HEK293 (cell line): ENCODE data around the gene KLHL15.

Experiments
- ZEB2 ChIP-seq: fragments of 450-650 bp; formaldehyde crosslinking; IDR thresholded peaks from 2 replicates; pipeline ENCODE4 v1.5.1; 2016; ENCODE audit warnings: missing biosample characterization, missing genetic modification characterization
- ZNF214 ChIP-seq: fragments of 450-650 bp; formaldehyde crosslinking; IDR thresholded peaks from 2 replicates; pipeline ENCODE4 v1.5.1; 2017; ENCODE audit warnings: missing biosample characterization, mild to moderate bottlenecking, missing genetic modification characterization, borderline replicate concordance
- ZNF350 ChIP-seq: fragments of 450-650 bp; formaldehyde crosslinking; IDR thresholded peaks from 2 replicates; pipeline ENCODE4 v1.5.0; 2017; ENCODE audit warnings: missing biosample characterization, mild to moderate bottlenecking, missing genetic modification characterization
- ZNF623 ChIP-seq: fragments of 450-650 bp; formaldehyde crosslinking; IDR thresholded peaks from 2 replicates; pipeline ENCODE4 v1.5.1; 2016; ENCODE audit warnings: missing biosample characterization, missing genetic modification characterization
- TF ChIP-seq, protein P1 (sequence below): fragments of 450-650 bp; formaldehyde crosslinking; IDR thresholded peaks from 2 replicates; pipeline ENCODE4 v1.5.1; 2016; ENCODE audit warnings: missing biosample characterization, missing genetic modification characterization
- TF ChIP-seq, protein P2 (sequence below): fragments of 450-650 bp; formaldehyde crosslinking; IDR thresholded peaks from 2 replicates; pipeline ENCODE4 v1.5.1; 2016; ENCODE audit warnings: missing biosample characterization, missing genetic modification characterization
- TF ChIP-seq, protein P3 (sequence below): fragments of 450-650 bp; formaldehyde crosslinking; IDR thresholded peaks from 2 replicates; pipeline ENCODE4 v1.5.1; 2016; ENCODE audit warnings: missing biosample characterization, missing genetic modification characterization

DNA sequence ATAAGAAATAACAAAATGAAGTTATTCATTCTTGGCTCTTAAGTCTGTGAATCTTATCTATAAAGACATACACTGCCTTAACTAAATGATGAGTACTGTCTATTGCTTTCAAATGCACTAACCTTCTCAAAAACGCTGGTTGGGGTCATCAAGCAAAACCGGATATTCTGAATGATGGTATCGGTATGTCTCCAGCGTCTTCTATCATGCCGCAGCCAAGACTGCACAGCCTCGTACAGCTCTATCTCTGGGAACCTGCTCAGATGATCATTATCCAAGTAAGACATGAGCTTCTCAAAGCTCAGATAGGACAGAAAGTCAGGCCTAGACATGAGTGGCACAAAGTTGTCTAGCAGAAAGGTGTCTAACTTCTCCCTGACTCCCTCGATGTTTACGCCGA is 21.1 kb downstream of the KLHL15 start:
- TF ChIP-seq ZNF214 (tag by site-specific recombination) (no peak), ZNF350 (tag by site-specific recombination) (no peak), ZEB2 (tag by site-specific recombination) (no peak), ZNF623 (no peak)
- TF ChIP-seq, protein P1, sequence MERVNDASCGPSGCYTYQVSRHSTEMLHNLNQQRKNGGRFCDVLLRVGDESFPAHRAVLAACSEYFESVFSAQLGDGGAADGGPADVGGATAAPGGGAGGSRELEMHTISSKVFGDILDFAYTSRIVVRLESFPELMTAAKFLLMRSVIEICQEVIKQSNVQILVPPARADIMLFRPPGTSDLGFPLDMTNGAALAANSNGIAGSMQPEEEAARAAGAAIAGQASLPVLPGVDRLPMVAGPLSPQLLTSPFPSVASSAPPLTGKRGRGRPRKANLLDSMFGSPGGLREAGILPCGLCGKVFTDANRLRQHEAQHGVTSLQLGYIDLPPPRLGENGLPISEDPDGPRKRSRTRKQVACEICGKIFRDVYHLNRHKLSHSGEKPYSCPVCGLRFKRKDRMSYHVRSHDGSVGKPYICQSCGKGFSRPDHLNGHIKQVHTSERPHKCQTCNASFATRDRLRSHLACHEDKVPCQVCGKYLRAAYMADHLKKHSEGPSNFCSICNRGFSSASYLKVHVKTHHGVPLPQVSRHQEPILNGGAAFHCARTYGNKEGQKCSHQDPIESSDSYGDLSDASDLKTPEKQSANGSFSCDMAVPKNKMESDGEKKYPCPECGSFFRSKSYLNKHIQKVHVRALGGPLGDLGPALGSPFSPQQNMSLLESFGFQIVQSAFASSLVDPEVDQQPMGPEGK (tag by site-specific recombination), result no peak
- TF ChIP-seq, protein P2, sequence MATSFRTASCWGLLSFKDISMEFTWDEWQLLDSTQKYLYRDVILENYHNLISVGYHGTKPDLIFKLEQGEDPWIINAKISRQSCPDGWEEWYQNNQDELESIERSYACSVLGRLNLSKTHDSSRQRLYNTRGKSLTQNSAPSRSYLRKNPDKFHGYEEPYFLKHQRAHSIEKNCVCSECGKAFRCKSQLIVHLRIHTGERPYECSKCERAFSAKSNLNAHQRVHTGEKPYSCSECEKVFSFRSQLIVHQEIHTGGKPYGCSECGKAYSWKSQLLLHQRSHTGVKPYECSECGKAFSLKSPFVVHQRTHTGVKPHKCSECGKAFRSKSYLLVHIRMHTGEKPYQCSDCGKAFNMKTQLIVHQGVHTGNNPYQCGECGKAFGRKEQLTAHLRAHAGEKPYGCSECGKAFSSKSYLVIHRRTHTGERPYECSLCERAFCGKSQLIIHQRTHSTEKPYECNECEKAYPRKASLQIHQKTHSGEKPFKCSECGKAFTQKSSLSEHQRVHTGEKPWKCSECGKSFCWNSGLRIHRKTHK (tag by site-specific recombination), result no peak
- TF ChIP-seq, protein P3, sequence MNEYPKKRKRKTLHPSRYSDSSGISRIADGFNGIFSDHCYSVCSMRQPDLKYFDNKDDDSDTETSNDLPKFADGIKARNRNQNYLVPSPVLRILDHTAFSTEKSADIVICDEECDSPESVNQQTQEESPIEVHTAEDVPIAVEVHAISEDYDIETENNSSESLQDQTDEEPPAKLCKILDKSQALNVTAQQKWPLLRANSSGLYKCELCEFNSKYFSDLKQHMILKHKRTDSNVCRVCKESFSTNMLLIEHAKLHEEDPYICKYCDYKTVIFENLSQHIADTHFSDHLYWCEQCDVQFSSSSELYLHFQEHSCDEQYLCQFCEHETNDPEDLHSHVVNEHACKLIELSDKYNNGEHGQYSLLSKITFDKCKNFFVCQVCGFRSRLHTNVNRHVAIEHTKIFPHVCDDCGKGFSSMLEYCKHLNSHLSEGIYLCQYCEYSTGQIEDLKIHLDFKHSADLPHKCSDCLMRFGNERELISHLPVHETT, result no peak
